NT2/D1 (cell line): ENCODE measurements around the gene PICALM.
"Not testable (repeated sequence)": the region's sequence is repeated elsewhere in the genome, so short reads cannot be mapped to it uniquely, and the experiment has no call there.

ENCODE experiments used
- DNase-seq: peaks from one replicate; pipeline ENCODE4 v3.0.0-alpha.2; 2011; ENCODE audit warnings: low read depth, low spot score
- H3K27me3 ChIP-seq: 2 replicates; pipeline ENCODE4 v1.6.0; 2011; ENCODE audit warnings: mild to moderate bottlenecking; ENCODE audit not compliant: insufficient read length, insufficient read depth
- H3K36me3 ChIP-seq: 2 replicates; pipeline ENCODE4 v1.6.1; 2011; ENCODE audit warnings: mild to moderate bottlenecking, low read length, mixed read lengths; ENCODE audit not compliant: insufficient read depth, insufficient read length
- H3K4me1 ChIP-seq: 2 replicates; pipeline ENCODE4 v1.5.1; 2011; ENCODE audit not compliant: insufficient read depth, insufficient read length
- H3K4me3 ChIP-seq: 2 replicates; pipeline ENCODE4 v1.5.1; 2011; ENCODE audit warnings: low read depth; ENCODE audit not compliant: insufficient read length
- H3K9ac ChIP-seq: 2 replicates; pipeline ENCODE4 v1.6.0; 2011; ENCODE audit warnings: low read depth; ENCODE audit not compliant: insufficient read length
- H3K9me3 ChIP-seq: 2 replicates; pipeline ENCODE4 v1.5.1; 2011; ENCODE audit warnings: mild to moderate bottlenecking, low read length; ENCODE audit not compliant: insufficient read depth
- SUZ12 ChIP-seq: IDR thresholded peaks from 2 replicates; pipeline ENCODE4 v1.6.1; 2011; ENCODE audit not compliant: insufficient read length, insufficient read depth; ENCODE audit errors: extremely low read depth
- YY1 ChIP-seq: IDR thresholded peaks from 2 replicates; pipeline ENCODE4 v1.6.1; 2011; ENCODE audit not compliant: insufficient read length, insufficient read depth
- ZNF274 ChIP-seq: IDR thresholded peaks from 2 replicates; pipeline ENCODE4 v1.6.1; 2011; ENCODE audit warnings: mild to moderate bottlenecking, low read depth, low read length

Gene PICALM

GRCh38 chr11:86097980-86098379, 29.1 kb upstream of the PICALM start:
- Histone ChIP-seq H3K9me3 (no peaks in the 10 kb centered on the region), H3K27me3 (no peaks in the 10 kb centered on the region), H3K4me1 (no peaks in the 10 kb centered on the region), H3K36me3 (no peaks in the 10 kb centered on the region), H3K9ac (no peak overlapping the region), H3K4me3 (no peak overlapping the region)
- TF ChIP-seq YY1 (no peak), ZNF274 (no peak), SUZ12 (no peak)
- no peak for DNase-seq

DNA sequence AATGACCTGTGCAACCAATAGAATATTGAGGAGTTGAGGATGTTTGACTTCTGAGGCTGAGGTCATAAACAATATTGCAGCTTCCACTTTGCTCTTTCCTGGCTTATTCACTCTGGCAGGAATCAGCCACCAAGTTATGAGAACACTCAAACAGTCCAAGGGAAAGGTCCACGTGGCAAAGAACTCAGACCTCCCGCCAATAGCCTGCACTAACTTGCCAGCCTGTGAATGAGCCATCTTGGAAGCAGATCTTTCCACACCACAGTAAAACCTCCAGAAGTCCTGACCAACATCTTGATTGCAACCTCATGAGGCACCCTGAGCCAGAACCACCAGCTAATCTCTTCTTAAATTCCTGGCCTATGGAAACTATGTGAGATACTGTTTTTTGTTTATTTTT, 22.7 kb upstream of the PICALM start:
- TF ChIP-seq ZNF274: no peak
- TF ChIP-seq SUZ12: no peak
- TF ChIP-seq YY1: no peak
- no peaks in the 10 kb centered on the region for H3K9me3 ChIP-seq
- no peak for DNase-seq
- no peaks in the 10 kb centered on the region for H3K27me3 ChIP-seq
- H3K36me3 ChIP-seq: no peaks in the 10 kb centered on the region
- H3K4me3 ChIP-seq: no peak overlapping the region
- H3K9ac ChIP-seq: no peak overlapping the region
- no peaks in the 10 kb centered on the region for H3K4me1 ChIP-seq

- Histone ChIP-seq H3K9ac (no peak overlapping the region), H3K27me3 (no peaks in the 10 kb centered on the region), H3K4me1 (no peaks in the 10 kb centered on the region), H3K4me3 (no peak overlapping the region), H3K9me3 (no peaks in the 10 kb centered on the region), H3K36me3 (no peaks in the 10 kb centered on the region)
- TF ChIP-seq YY1: no peak
- TF ChIP-seq ZNF274: no peak
- no peak for TF ChIP-seq SUZ12
- no peak for DNase-seq
Measured at GRCh38 chr11:86091086-86091485, 22.2 kb upstream of the PICALM start.

DNA sequence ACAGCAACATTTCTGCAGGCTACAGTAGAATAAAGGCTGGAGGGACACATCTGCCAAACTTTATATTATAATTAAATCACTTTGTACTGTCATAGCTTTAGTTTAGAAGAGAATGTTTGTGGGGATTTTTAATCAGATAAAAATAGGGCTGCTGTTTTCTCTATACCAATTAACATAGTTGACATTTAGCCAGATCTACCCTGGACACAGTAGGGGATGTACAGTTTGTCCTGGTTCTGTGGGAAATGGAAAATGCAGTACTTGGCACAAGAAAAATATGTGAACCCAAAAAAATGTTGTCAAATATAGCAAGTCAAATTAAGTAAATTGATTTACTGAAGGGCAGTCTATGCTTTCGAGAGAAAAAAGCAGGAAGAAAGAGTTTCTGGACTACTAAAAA, 20.8 kb upstream of the PICALM start:
- Histone ChIP-seq H3K27me3 (no peaks in the 10 kb centered on the region), H3K9me3 (no peaks in the 10 kb centered on the region), H3K9ac (no peak overlapping the region), H3K4me1 (no peaks in the 10 kb centered on the region), H3K36me3 (no peaks in the 10 kb centered on the region), H3K4me3 (no peak overlapping the region)
- TF ChIP-seq ZNF274 (no peak), SUZ12 (no peak)
- no peak for DNase-seq

GRCh38 chr11:86087688-86088087, 18.8 kb upstream of the PICALM start:
- H3K4me1 ChIP-seq, H3K27me3 ChIP-seq, DNase-seq, H3K9ac ChIP-seq, H3K9me3 ChIP-seq, H3K36me3 ChIP-seq, H3K4me3 ChIP-seq: not testable (repeated sequence)

GRCh38 chr11:86087256-86087655, 18.4 kb upstream of the PICALM start:
- no peaks in the 10 kb centered on the region for H3K36me3 ChIP-seq
- H3K9ac ChIP-seq: no peak overlapping the region
- DNase-seq: no peak
- TF ChIP-seq ZNF274: no peak
- no peak overlapping the region for H3K4me3 ChIP-seq
- no peaks in the 10 kb centered on the region for H3K27me3 ChIP-seq
- no peaks in the 10 kb centered on the region for H3K9me3 ChIP-seq
- no peaks in the 10 kb centered on the region for H3K4me1 ChIP-seq

- H3K9me3 ChIP-seq: no peaks in the 10 kb centered on the region
- no peak for DNase-seq
- TF ChIP-seq ZNF274 (no peak), YY1 (no peak), SUZ12 (no peak)
Measured at GRCh38 chr11:86081455-86081854, 12.6 kb upstream of the PICALM start.

GRCh38 chr11:86079421-86079820, 10.5 kb upstream of the PICALM start:
- Histone ChIP-seq H3K27me3 (no peaks in the 10 kb centered on the region), H3K36me3 (no peaks in the 10 kb centered on the region), H3K9me3 (no peaks in the 10 kb centered on the region), H3K4me1 (no peaks in the 10 kb centered on the region), H3K4me3 (no peak overlapping the region), H3K9ac (no peak overlapping the region)
- TF ChIP-seq ZNF274 (no peak), SUZ12 (no peak), YY1 (no peak)
- DNase-seq: no peak

More at GRCh38 chr11:86081455-86081854, 12.6 kb upstream of the PICALM start:
- H3K9ac ChIP-seq: no peak overlapping the region
- H3K36me3 ChIP-seq: no peaks in the 10 kb centered on the region
- no peak overlapping the region for H3K4me3 ChIP-seq
- no peaks in the 10 kb centered on the region for H3K4me1 ChIP-seq
- H3K27me3 ChIP-seq: no peaks in the 10 kb centered on the region
